Right lobe of liver (tissue), 6 donors: ENCODE data around the gene MCC. TPM values are rescaled to one million over a fixed set of nuclear protein-coding genes. Genes with fewer than 3 reads are reported as not detected.

Source experiments
- ATAC-seq, 4 donors: fragments of 200-7000 bp; cut with Tn5 transposase; one replicate each; pipeline ENCODE4 v1.9.1; 2020; ENCODE audit warnings: mild to moderate bottlenecking in 4 of 4, moderate library complexity in 4 of 4
- DNase-seq, 3 donors: peaks; one replicate each; pipeline ENCODE4 v3.0.0-alpha.2; 2020
- H3K27ac ChIP-seq, 3 donors: fragments of 200-600 bp; one replicate each; pipeline ENCODE4 v1.8.0; 2022
- H3K27me3 ChIP-seq, 2 donors: fragments of 200-600 bp; one replicate each; pipeline ENCODE4 v1.8.0; 2022
- H3K36me3 ChIP-seq, 4 donors: fragments of 200-600 bp; sonication (generic) in 1 of 4; one replicate each; pipeline versions ENCODE4 v1.5.1 to v1.8.0; 2017 to 2022; ENCODE audit warnings: control low read depth in 1 of 4
- H3K4me1 ChIP-seq, 4 donors: fragments of 200-600 bp; sonication (generic) in 1 of 4; one replicate each; pipeline versions ENCODE4 v1.5.1 to v1.8.0; 2017 to 2022; ENCODE audit warnings: control low read depth in 1 of 4
- H3K4me3 ChIP-seq, 3 donors: fragments of 200-600 bp; one replicate each; pipeline ENCODE4 v1.8.0; 2022
- H3K9me3 ChIP-seq, 4 donors: fragments of 200-600 bp; sonication (generic) in 1 of 4; one replicate each; pipeline versions ENCODE4 v1.5.1 to v1.8.0; 2017 to 2022; ENCODE audit warnings: control low read depth in 1 of 4
- POLR2A ChIP-seq: fragments of 450-650 bp; IDR thresholded peaks from one replicate; pipeline ENCODE4 v1.6.1; 2017; ENCODE audit warnings: antibody characterized with exemption, mild to moderate bottlenecking
- WGBS: methylation state at CpG from one replicate; pipeline ENCODE4 v1.1.6; 2018; ENCODE audit warnings: low coverage, low lambda C conversion rate; ENCODE audit not compliant: insufficient coverage; ENCODE audit errors: missing lambda C conversion rate; 5-methylcytosine and 5-hydroxymethylcytosine counted together
- intact Hi-C, 2 donors: fragments of 100-400 bp; cut with DNase I; formaldehyde crosslinking; loops; one replicate each; pipeline versions ENCODE4 v1.11.2 to v1.14.1; 2022
- total RNA-seq, 6 experiments: library from RNA; depleted of rRNA in 2 of 6; stranded (reverse); fragments of >200 nt in 2 of 6; fragmentation: NEBNext Ultra II Directional in 3 of 6; extraction: Animal tissue kit (Norgen Biotek cat#: 25700) in 3 of 6; gene quantifications; one replicate each; pipeline versions ENCODE4 v1.1.0 to v1.2.4, GENCODE V29; 2016 to 2023
- TF ChIP-seq, protein P1 (sequence below), 4 donors: fragments of 200-600 bp in 3 of 4; fragments of 450-650 bp in 1 of 4; IDR thresholded peaks; one replicate each; pipeline versions ENCODE4 v1.5.1 to v1.8.0; 2016 to 2022; ENCODE audit warnings: antibody characterized with exemption in 4 of 4, mild to moderate bottlenecking in 2 of 4
- donor health status: DM: no; HTN: yes; CAD: no.
- donor health status: DM: no; HTN: no; CAD: no.
- donor health status: DM: no; HTN: no; CAD: no.
- donor health status: DM: no; HTN: yes; CAD: no.
- donor health status: DM: no; HTN: yes; CAD: no.

Gene MCC
- total RNA-seq, 6 experiments from 2014 or later: 23.1 to 35.2 (median 26.1) TPM

GRCh38 chr5:113047234-113047633 lies 441.0 kb downstream of the MCC start:
- H3K27me3 ChIP-seq: no peaks in the 10 kb centered on the region
- no peaks in the 10 kb centered on the region for H3K9me3 ChIP-seq
- WGBS: 73% methylated on average over 2 of the region's 2 CpGs
- no peak overlapping the region for H3K27ac ChIP-seq
- ATAC-seq (peak in 1 of 4 donors; percentile 18), DNase-seq (no peak)
- no peak overlapping the region for H3K4me3 ChIP-seq
- no peaks in the 10 kb centered on the region for H3K4me1 ChIP-seq
- TF ChIP-seq POLR2A: no peak
- TF ChIP-seq, protein P1, sequence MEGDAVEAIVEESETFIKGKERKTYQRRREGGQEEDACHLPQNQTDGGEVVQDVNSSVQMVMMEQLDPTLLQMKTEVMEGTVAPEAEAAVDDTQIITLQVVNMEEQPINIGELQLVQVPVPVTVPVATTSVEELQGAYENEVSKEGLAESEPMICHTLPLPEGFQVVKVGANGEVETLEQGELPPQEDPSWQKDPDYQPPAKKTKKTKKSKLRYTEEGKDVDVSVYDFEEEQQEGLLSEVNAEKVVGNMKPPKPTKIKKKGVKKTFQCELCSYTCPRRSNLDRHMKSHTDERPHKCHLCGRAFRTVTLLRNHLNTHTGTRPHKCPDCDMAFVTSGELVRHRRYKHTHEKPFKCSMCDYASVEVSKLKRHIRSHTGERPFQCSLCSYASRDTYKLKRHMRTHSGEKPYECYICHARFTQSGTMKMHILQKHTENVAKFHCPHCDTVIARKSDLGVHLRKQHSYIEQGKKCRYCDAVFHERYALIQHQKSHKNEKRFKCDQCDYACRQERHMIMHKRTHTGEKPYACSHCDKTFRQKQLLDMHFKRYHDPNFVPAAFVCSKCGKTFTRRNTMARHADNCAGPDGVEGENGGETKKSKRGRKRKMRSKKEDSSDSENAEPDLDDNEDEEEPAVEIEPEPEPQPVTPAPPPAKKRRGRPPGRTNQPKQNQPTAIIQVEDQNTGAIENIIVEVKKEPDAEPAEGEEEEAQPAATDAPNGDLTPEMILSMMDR (IDR thresholded peaks at IDR 0.05): no peak
- intact Hi-C loops: no loop called here
- peaks cover 0 to 60% (median 7%) of the 10 kb centered on the region in 4 donors for H3K36me3 ChIP-seq

GRCh38 chr5:113044776-113045465 lies 443.3 kb downstream of the MCC start:
- no peak overlapping the region for H3K27ac ChIP-seq
- WGBS: 80% methylated on average over 7 of the region's 11 CpGs
- H3K9me3 ChIP-seq: no peaks in the 10 kb centered on the region
- no peak overlapping the region for H3K4me3 ChIP-seq
- TF ChIP-seq, protein P1 (IDR thresholded peaks at IDR 0.05): no peak
- TF ChIP-seq POLR2A: no peak
- DNase-seq (no peak), ATAC-seq (no peak)
- H3K4me1 ChIP-seq: no peaks in the 10 kb centered on the region
- peaks cover 0 to 64% (median 9%) of the 10 kb centered on the region in 4 donors for H3K36me3 ChIP-seq
- H3K27me3 ChIP-seq: no peaks in the 10 kb centered on the region
- intact Hi-C loops: no loop called here

- Histone ChIP-seq H3K9me3 (no peaks in the 10 kb centered on the region), H3K36me3 (peaks cover 0 to 63% (median 10%) of the 10 kb centered on the region in 4 donors), H3K4me1 (no peaks in the 10 kb centered on the region), H3K4me3 (no peak overlapping the region), H3K27me3 (no peaks in the 10 kb centered on the region), H3K27ac (no peak overlapping the region)
- 80% methylated on average over 7 of the region's 16 CpGs for WGBS
- DNase-seq (peak; percentile 38 to 65 (median 57)), ATAC-seq (peak; percentile 56 to 80 (median 74))
- intact Hi-C loops: no loop called here
- no peak for TF ChIP-seq POLR2A
- TF ChIP-seq, protein P1 (IDR thresholded peaks at IDR 0.05): peak in 3 of 4 donors; percentile 19 to 30 (median 26)
These were observed 444.7 kb downstream of the MCC start for GRCh38 chr5:113043491-113043931.

- H3K4me3 ChIP-seq: no peak overlapping the region
- no peaks in the 10 kb centered on the region for H3K4me1 ChIP-seq
- TF ChIP-seq, protein P1 (IDR thresholded peaks at IDR 0.05): no peak
- no peak for TF ChIP-seq POLR2A
- no peak for ATAC-seq
- intact Hi-C loops: no loop called here
- no peak for DNase-seq
- no peak overlapping the region for H3K27ac ChIP-seq
- H3K9me3 ChIP-seq: no peaks in the 10 kb centered on the region
- WGBS: 74% methylated on average over 4 of the region's 4 CpGs
- H3K27me3 ChIP-seq: no peaks in the 10 kb centered on the region
- peaks cover 0 to 59% (median 12%) of the 10 kb centered on the region in 4 donors for H3K36me3 ChIP-seq
These were observed 445.6 kb downstream of the MCC start for GRCh38 chr5:113042491-113043243.
